ENCODE results near the gene COMMD3. TPM values are rescaled to one million over a fixed set of nuclear protein-coding genes. Genes with fewer than 3 reads are reported as not detected.

Gene COMMD3
- total and polyA plus RNA-seq, 2 experiments from 2014 or later, result 26.4 to 104 TPM

- peaks cover 62% of the 10 kb centered on the region for H3K79me2 ChIP-seq (ENCODE audit: insufficient read depth)
- in situ Hi-C loops (cut with MboI), result no loop called here
These were observed 4.5 kb downstream of the COMMD3 start, which contains the start of gene BMI1 for GRCh38 chr10:22320591-22321155. TSS of gene BMI1 (plus strand) at chr10:22321099. CDS start at chr10:22326450, 5,351 bp downstream.

DNA sequence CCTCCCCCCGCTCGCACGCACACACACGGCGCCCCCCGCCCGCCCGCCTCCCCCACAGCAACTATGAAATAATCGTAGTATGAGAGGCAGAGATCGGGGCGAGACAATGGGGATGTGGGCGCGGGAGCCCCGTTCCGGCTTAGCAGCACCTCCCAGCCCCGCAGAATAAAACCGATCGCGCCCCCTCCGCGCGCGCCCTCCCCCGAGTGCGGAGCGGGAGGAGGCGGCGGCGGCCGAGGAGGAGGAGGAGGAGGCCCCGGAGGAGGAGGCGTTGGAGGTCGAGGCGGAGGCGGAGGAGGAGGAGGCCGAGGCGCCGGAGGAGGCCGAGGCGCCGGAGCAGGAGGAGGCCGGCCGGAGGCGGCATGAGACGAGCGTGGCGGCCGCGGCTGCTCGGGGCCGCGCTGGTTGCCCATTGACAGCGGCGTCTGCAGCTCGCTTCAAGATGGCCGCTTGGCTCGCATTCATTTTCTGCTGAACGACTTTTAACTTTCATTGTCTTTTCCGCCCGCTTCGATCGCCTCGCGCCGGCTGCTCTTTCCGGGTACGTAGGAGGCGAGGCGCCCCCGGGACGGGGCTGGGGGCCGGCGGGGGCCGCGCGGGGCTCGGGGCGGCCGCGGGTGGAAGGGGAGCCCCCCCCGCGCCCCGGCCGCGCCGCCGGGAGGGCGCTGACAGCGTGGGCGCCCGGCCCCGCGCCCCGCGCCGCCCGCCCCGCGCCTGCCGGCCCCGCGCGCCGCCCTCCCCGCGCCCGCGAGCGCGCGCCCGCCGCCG, 5.2 kb downstream of the COMMD3 start:
- Histone ChIP-seq H3K4me2 (ENCODE audit: unreplicated experiment) (peak overlapping the region; percentile 71), H3K79me2 (ENCODE audit: insufficient read depth) (peaks cover 67% of the 10 kb centered on the region), H3F3A (ENCODE audit: insufficient read depth) (peaks cover 39% of the 10 kb centered on the region; the same call in 1 of the 2 replicates), H2AFZ (peak overlapping the region; percentile 84), H3K36me3 (ENCODE audit: low read depth) (no peaks in the 10 kb centered on the region), H3K4me3 (peak overlapping the region; percentile 90), H3K27ac (peak overlapping the region; percentile 82), H4K20me1 (ENCODE audit: insufficient read depth) (no peaks in the 10 kb centered on the region), H3K9me3 (ENCODE audit: low read depth) (no peaks in the 10 kb centered on the region), H3K4me1 (ENCODE audit: insufficient read depth) (peaks cover 46% of the 10 kb centered on the region), H3K9ac (peak overlapping the region; percentile 91), H3K27me3 (replicated peaks; ENCODE audit: insufficient read depth) (0 out of 2 replicates have a peak, but pooled peaks cover 5% of the 10 kb centered on the region), H3K9me2 (ENCODE audit: insufficient read depth) (no peaks in the 10 kb centered on the region)
- TF ChIP-seq EZH2phosphoT487 (IDR thresholded peaks at IDR 0.05; ENCODE audit: insufficient read depth, low read depth) (no peak), EZH2 (IDR thresholded peaks at IDR 0.05; ENCODE audit: insufficient read depth, poor library complexity, severe bottlenecking) (no peak)
- peak; percentile 91 for DNase-seq
- 1 to 3% methylated on average over 32 to 78 of the region's 114 CpGs for WGBS, 2 experiments (ENCODE audit: low coverage in 1 of 2, low lambda C conversion rate in 2 of 2, missing lambda C conversion rate in 2 of 2)
- in situ Hi-C loops (cut with MboI), result no loop called here

More at GRCh38 chr10:22320591-22321155, 4.5 kb downstream of the COMMD3 start, which contains the start of gene BMI1:
- Histone ChIP-seq H3K9me3 (ENCODE audit: low read depth) (no peaks in the 10 kb centered on the region), H3K9ac (peak within 1 kb of the TSS; percentile 91), H3K4me3 (peak within 1 kb of the TSS; percentile 90), H4K20me1 (ENCODE audit: insufficient read depth) (no peaks in the 10 kb centered on the region), H3K9me2 (ENCODE audit: insufficient read depth) (no peaks in the 10 kb centered on the region), H3K27me3 (replicated peaks; ENCODE audit: insufficient read depth) (0 out of 2 replicates have a peak, but pooled peaks cover 5% of the 10 kb centered on the region), H3F3A (ENCODE audit: insufficient read depth) (peaks cover 35% of the 10 kb centered on the region; the same call in 1 of the 2 replicates), H3K4me2 (ENCODE audit: unreplicated experiment) (peak within 1 kb of the TSS; percentile 89), H3K27ac (peak within 1 kb of the TSS; percentile 82), H2AFZ (peak within 1 kb of the TSS; percentile 84), H3K4me1 (ENCODE audit: insufficient read depth) (peaks cover 44% of the 10 kb centered on the region), H3K36me3 (ENCODE audit: low read depth) (no peaks in the 10 kb centered on the region)
- 1 to 4% methylated on average over 22 to 71 of the region's 85 CpGs for WGBS, 2 experiments (ENCODE audit: low coverage in 1 of 2, low lambda C conversion rate in 2 of 2, missing lambda C conversion rate in 2 of 2)
- TF ChIP-seq EZH2phosphoT487 (IDR thresholded peaks at IDR 0.05; ENCODE audit: insufficient read depth, low read depth), result no peak
- TF ChIP-seq EZH2 (IDR thresholded peaks at IDR 0.05; ENCODE audit: insufficient read depth, poor library complexity, severe bottlenecking), result no peak
- peak; percentile 90 for DNase-seq

- Histone ChIP-seq H3K36me3 (ENCODE audit: low read depth) (peaks cover 6% of the 10 kb centered on the region; the same call in 1 of the 2 replicates), H3K79me2 (ENCODE audit: insufficient read depth) (peaks cover 71% of the 10 kb centered on the region), H3F3A (ENCODE audit: insufficient read depth) (peaks cover 42% of the 10 kb centered on the region; the same call in 1 of the 2 replicates), H3K4me3 (peak overlapping the region; percentile 90), H3K27ac (no peak overlapping the region), H4K20me1 (ENCODE audit: insufficient read depth) (no peaks in the 10 kb centered on the region), H3K27me3 (replicated peaks; ENCODE audit: insufficient read depth) (0 out of 2 replicates have a peak, but pooled peaks cover 5% of the 10 kb centered on the region), H3K4me1 (ENCODE audit: insufficient read depth) (peaks cover 53% of the 10 kb centered on the region), H3K9ac (peak overlapping the region; percentile 80), H3K9me2 (ENCODE audit: insufficient read depth) (no peaks in the 10 kb centered on the region), H2AFZ (peak overlapping the region; percentile 77), H3K9me3 (ENCODE audit: low read depth) (no peaks in the 10 kb centered on the region), H3K4me2 (ENCODE audit: unreplicated experiment) (peak overlapping the region; percentile 89)
- in situ Hi-C loops (cut with MboI), result no loop called here
- DNase-seq, result peak; percentile 59
- WGBS, 2 experiments (ENCODE audit: low coverage in 1 of 2, low lambda C conversion rate in 2 of 2, missing lambda C conversion rate in 2 of 2), result 2 to 3% methylated on average over 28 to 44 of the region's 57 CpGs
- TF ChIP-seq EZH2phosphoT487 (IDR thresholded peaks at IDR 0.05; ENCODE audit: insufficient read depth, low read depth) (peak; percentile 98), EZH2 (IDR thresholded peaks at IDR 0.05; ENCODE audit: insufficient read depth, poor library complexity, severe bottlenecking) (peak; percentile 100)
These were observed 5.9 kb downstream of the COMMD3 start for GRCh38 chr10:22321924-22322640.

DNA sequence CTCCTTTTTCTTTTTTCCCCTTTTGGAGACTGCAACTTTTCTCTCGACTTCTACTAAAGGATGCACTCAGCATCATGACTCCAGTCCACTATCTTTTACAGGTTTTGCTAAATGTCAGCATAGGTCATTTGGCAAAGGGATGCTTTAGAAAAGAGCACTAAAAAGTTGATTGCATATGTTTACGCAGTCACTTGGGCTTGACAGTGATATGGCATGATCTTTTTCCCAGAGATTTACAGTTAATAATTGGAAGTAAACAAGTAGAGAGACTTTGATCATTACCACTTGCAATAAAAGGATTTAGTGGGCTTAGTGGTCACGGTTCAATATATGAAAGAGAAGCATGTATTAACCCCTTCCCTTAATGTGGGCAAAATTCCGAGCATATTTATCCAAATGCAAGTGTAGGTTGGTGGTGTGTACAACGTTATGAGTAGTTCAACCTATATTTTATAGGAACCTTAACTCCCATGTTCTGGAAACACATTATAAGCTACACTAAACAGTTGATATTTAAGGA, 6.5 kb downstream of the COMMD3 start:
- no peak for DNase-seq
- H3K27me3 ChIP-seq (replicated peaks; ENCODE audit: insufficient read depth), result 0 out of 2 replicates have a peak, but pooled peaks cover 5% of the 10 kb centered on the region
- peaks cover 35% of the 10 kb centered on the region; the same call in 1 of the 2 replicates for H3F3A ChIP-seq (ENCODE audit: insufficient read depth)
- 73 to 75% methylated on average over 5 of the region's 5 CpGs for WGBS, 2 experiments (ENCODE audit: low coverage in 1 of 2, low lambda C conversion rate in 2 of 2, missing lambda C conversion rate in 2 of 2)
- peaks cover 71% of the 10 kb centered on the region for H3K79me2 ChIP-seq (ENCODE audit: insufficient read depth)
- H3K4me1 ChIP-seq (ENCODE audit: insufficient read depth), result peaks cover 47% of the 10 kb centered on the region
- H3K27ac ChIP-seq, result no peak overlapping the region
- TF ChIP-seq EZH2phosphoT487 (IDR thresholded peaks at IDR 0.05; ENCODE audit: insufficient read depth, low read depth), result no peak
- no peak for TF ChIP-seq EZH2 (IDR thresholded peaks at IDR 0.05; ENCODE audit: insufficient read depth, poor library complexity, severe bottlenecking)
- H2AFZ ChIP-seq, result peak overlapping the region; percentile 77; the same call in 1 of the 2 replicates
- H4K20me1 ChIP-seq (ENCODE audit: insufficient read depth), result no peaks in the 10 kb centered on the region
- in situ Hi-C loops (cut with MboI), result no loop called here
- peaks cover 11% of the 10 kb centered on the region for H3K36me3 ChIP-seq (ENCODE audit: low read depth)
- H3K4me2 ChIP-seq (ENCODE audit: unreplicated experiment), result peak overlapping the region; percentile 89
- H3K4me3 ChIP-seq, result peak overlapping the region; percentile 90
- no peaks in the 10 kb centered on the region for H3K9me2 ChIP-seq (ENCODE audit: insufficient read depth)
- H3K9ac ChIP-seq, result peak overlapping the region; percentile 80
- H3K9me3 ChIP-seq (ENCODE audit: low read depth), result no peaks in the 10 kb centered on the region

Data from GM23248 (cell line).